Measurements from ENCODE around the gene SPI1. TPM values are rescaled to one million over a fixed set of nuclear protein-coding genes. Genes with fewer than 3 reads are reported as not detected.

Gene SPI1
- total and polyA plus RNA-seq, 2 donors (not counting 3 experiments of a cell fraction or from before 2014, with no cell fraction given) = not detected

- Histone ChIP-seq H3K9me1 (replicated peaks; ENCODE audit: control insufficient read depth, extremely low read depth, insufficient read depth, low read length) (no peaks in the 10 kb centered on the region), H3K4me1 (ENCODE audit: control insufficient read depth, extremely low read depth, insufficient read depth, low read length) (no peaks in the 10 kb centered on the region), H3K4me2 (ENCODE audit: insufficient read depth, low read length) (no peak overlapping the region), H3K27me3 (ENCODE audit: control insufficient read depth in 2 of 2, insufficient read depth in 2 of 2, low read length in 2 of 2) (no peaks in the 10 kb centered on the region), H3K79me2 (ENCODE audit: control insufficient read depth, insufficient read depth, low read length) (no peaks in the 10 kb centered on the region), H3K9ac (replicated peaks; ENCODE audit: extremely low read depth, insufficient read depth, low read length) (no peak overlapping the region), H3K27ac (ENCODE audit: insufficient read depth, low read depth, low read length) (no peak overlapping the region), H3K9me3 (replicated peaks; ENCODE audit: control insufficient read depth, insufficient read depth, low read length) (no peaks in the 10 kb centered on the region), H2AFZ (ENCODE audit: low read depth, low read length) (no peak overlapping the region), H3K4me3 (replicated peaks in 1 of 3; ENCODE audit: insufficient read depth in 1 of 3, low read depth in 1 of 3, low read length in 3 of 3) (no peak overlapping the region), H4K20me1 (replicated peaks; ENCODE audit: control insufficient read depth, extremely low read depth, insufficient read depth, low read length) (no peaks in the 10 kb centered on the region), H3K36me3 (ENCODE audit: control insufficient read depth in 2 of 2, extremely low read depth in 1 of 2, insufficient read depth in 2 of 2, low read length in 2 of 2) (no peaks in the 10 kb centered on the region)
- dilution Hi-C loops (cut with MboI; ENCODE audit: extremely low pct_ligation_motif_present, low sequenced_read_pairs) (no loop called here), intact Hi-C loops (cut with micrococcal nuclease) (no loop called here)
- DNase-seq (ENCODE audit: low read depth, low spot score) = no peak
- no peak for FAIRE-seq
- CTCF ChIA-PET = interaction anchor here (2.4 kb wide), 1 partner anchor 12 kb away, joined by 9 read pairs; no protein-coding TSS in a partner anchor
- BruUV-seq (replicated peaks) = no TSS peak
- no peak for TF ChIP-seq MYC (IDR thresholded peaks at IDR 0.05; ENCODE audit: low read depth, low read length)
- TF ChIP-seq MAX (IDR thresholded peaks at IDR 0.05; ENCODE audit: insufficient read depth, insufficient read length) = no peak
- TF ChIP-seq EZH2 (IDR thresholded peaks at IDR 0.05; ENCODE audit: borderline replicate concordance, low read depth, low read length, severe bottlenecking) = no peak
- no peak for TF ChIP-seq POLR2A (IDR thresholded peaks at IDR 0.05; ENCODE audit: low read depth, low read length)
- no peak for TF ChIP-seq JUN (IDR thresholded peaks at IDR 0.05; ENCODE audit: borderline replicate concordance, insufficient read depth, insufficient read length, low read depth)
- POLR2A ChIA-PET = interaction anchor here (0.6 kb wide), 1 partner anchor 30 kb away, joined by 5 read pairs; no protein-coding TSS in a partner anchor
These were observed 35.5 kb downstream of the SPI1 start for GRCh38 chr11:47342854-47343253.

GRCh38 chr11:47342036-47342803 lies 36.1 kb downstream of the SPI1 start:
- Histone ChIP-seq H3K27me3 (ENCODE audit: control insufficient read depth in 2 of 2, insufficient read depth in 2 of 2, low read length in 2 of 2) (no peaks in the 10 kb centered on the region), H4K20me1 (replicated peaks; ENCODE audit: control insufficient read depth, extremely low read depth, insufficient read depth, low read length) (no peaks in the 10 kb centered on the region), H3K4me1 (ENCODE audit: control insufficient read depth, extremely low read depth, insufficient read depth, low read length) (no peaks in the 10 kb centered on the region), H3K4me3 (replicated peaks in 1 of 3; ENCODE audit: insufficient read depth in 1 of 3, low read depth in 1 of 3, low read length in 3 of 3) (no peak overlapping the region), H3K4me2 (ENCODE audit: insufficient read depth, low read length) (no peak overlapping the region), H3K79me2 (ENCODE audit: control insufficient read depth, insufficient read depth, low read length) (no peaks in the 10 kb centered on the region), H2AFZ (ENCODE audit: low read depth, low read length) (no peak overlapping the region), H3K36me3 (ENCODE audit: control insufficient read depth in 2 of 2, extremely low read depth in 1 of 2, insufficient read depth in 2 of 2, low read length in 2 of 2) (no peaks in the 10 kb centered on the region), H3K9me1 (replicated peaks; ENCODE audit: control insufficient read depth, extremely low read depth, insufficient read depth, low read length) (no peaks in the 10 kb centered on the region), H3K27ac (ENCODE audit: insufficient read depth, low read depth, low read length) (no peak overlapping the region), H3K9me3 (replicated peaks; ENCODE audit: control insufficient read depth, insufficient read depth, low read length) (no peaks in the 10 kb centered on the region), H3K9ac (replicated peaks; ENCODE audit: extremely low read depth, insufficient read depth, low read length) (no peak overlapping the region)
- ChIA-PET CTCF (interaction anchor here (1.3 to 2.4 kb wide), 2 partner anchors 12 to 32 kb away, joined by 3 to 9 read pairs; no protein-coding TSS in a partner anchor), POLR2A (no interaction called here)
- no peak for TF ChIP-seq JUN (IDR thresholded peaks at IDR 0.05; ENCODE audit: borderline replicate concordance, insufficient read depth, insufficient read length, low read depth)
- TF ChIP-seq MYC (IDR thresholded peaks at IDR 0.05; ENCODE audit: low read depth, low read length) = no peak
- no peak for TF ChIP-seq FOS (IDR thresholded peaks at IDR 0.05; ENCODE audit: borderline replicate concordance, insufficient read depth, low read length)
- TF ChIP-seq EZH2 (IDR thresholded peaks at IDR 0.05; ENCODE audit: borderline replicate concordance, low read depth, low read length, severe bottlenecking) = no peak
- no peak for TF ChIP-seq POLR2A (IDR thresholded peaks at IDR 0.05; ENCODE audit: low read depth, low read length)
- FAIRE-seq = no peak
- dilution Hi-C loops (cut with MboI; ENCODE audit: extremely low pct_ligation_motif_present, low sequenced_read_pairs) = no loop called here
- no peak for DNase-seq (ENCODE audit: low read depth, low spot score)
- BruUV-seq (replicated peaks) = no TSS peak
- intact Hi-C loops (cut with micrococcal nuclease) = no loop called here
